Caco-2 (cell line): ENCODE data around the gene OXCT1. TPM values are rescaled to one million over a fixed set of nuclear protein-coding genes. Genes with fewer than 3 reads are reported as not detected.

Experiments
- BruUV-seq: library from RNA; stranded (reverse); fragments of 400-500 nt; replicated peaks from 2 replicates; lab custom pipeline; 2021; lab: Mats Ljungman, UMichigan
- CTCF ChIA-PET: fragments of 300-600 bp; sonication (Branson Sonifier 250); formaldehyde crosslinking; loops from one replicate; lab custom pipeline; 2022; ENCODE audit warnings: antibody characterized with exemption; lab: Charles Lee
- POLR2A ChIA-PET: fragments of 300-600 bp; sonication (Branson Sonifier 250); formaldehyde crosslinking; loops from one replicate; lab custom pipeline; 2022; ENCODE audit warnings: antibody characterized with exemption; lab: Charles Lee
- DNase-seq, 2 experiments: peaks; one replicate each; pipeline versions ENCODE4 v3.0.0 to v3.0.0-alpha.2; 2020 to 2022
- H3K27me3 ChIP-seq: replicated peaks from 2 replicates; pipeline ENCODE4 v1.6.0; 2011; ENCODE audit warnings: low read length; ENCODE audit not compliant: control insufficient read depth, insufficient read depth
- H3K36me3 ChIP-seq: 2 replicates; pipeline ENCODE4 v1.5.1; 2011; ENCODE audit warnings: low read length; ENCODE audit not compliant: control insufficient read depth, insufficient read depth
- H3K4me1 ChIP-seq: fragments of 250-450 bp; sonication (Bioruptor Pico); 2 replicates; pipeline ENCODE4 v1.5.1; 2020; ENCODE audit warnings: mild to moderate bottlenecking
- H3K4me3 ChIP-seq: 2 replicates; pipeline ENCODE4 v1.5.1; 2011; ENCODE audit warnings: low read depth, mild to moderate bottlenecking, control low read depth, low read length
- H3K9me3 ChIP-seq: fragments of 250-450 bp; sonication (Bioruptor Pico); 2 replicates; pipeline ENCODE4 v1.5.1; 2020; ENCODE audit warnings: mild to moderate bottlenecking, moderate library complexity
- H3K27ac Mint-ChIP-seq: one replicate; pipeline ENCODE4 v1.8.0; 2022; ENCODE audit warnings: mixed read lengths; ENCODE audit not compliant: unreplicated experiment
- H3K27me3 Mint-ChIP-seq: one replicate; pipeline ENCODE4 v1.8.0; 2022; ENCODE audit warnings: mixed read lengths; ENCODE audit not compliant: insufficient read depth, unreplicated experiment
- H3K36me3 Mint-ChIP-seq: one replicate; pipeline ENCODE4 v1.8.0; 2022; ENCODE audit warnings: mild to moderate bottlenecking, mixed read lengths; ENCODE audit not compliant: insufficient read depth, unreplicated experiment
- H3K4me1 Mint-ChIP-seq: one replicate; pipeline ENCODE4 v1.8.0; 2022; ENCODE audit warnings: low read depth, mixed read lengths; ENCODE audit not compliant: unreplicated experiment
- H3K4me3 Mint-ChIP-seq: one replicate; pipeline ENCODE4 v1.8.0; 2022; ENCODE audit warnings: mild to moderate bottlenecking, moderate library complexity, mixed read lengths; ENCODE audit not compliant: unreplicated experiment
- H3K9me3 Mint-ChIP-seq: one replicate; pipeline ENCODE4 v1.8.0; 2022; ENCODE audit warnings: mixed read lengths; ENCODE audit not compliant: unreplicated experiment
- intact Hi-C: fragments of 100-400 bp; cut with micrococcal nuclease; formaldehyde crosslinking; loops from one replicate; pipeline ENCODE4 v1.10.0; 2022; ENCODE audit not compliant: unreplicated experiment
- total RNA-seq: library from RNA; stranded (reverse); gene quantifications from 2 replicates; pipeline ENCODE4 v1.2.3, GENCODE V29; 2022
- TF ChIP-seq, protein P1 (sequence below), 2 experiments: fragments of 200-600 bp in 1 of 2; IDR thresholded peaks; 1 replicate in 1 of 2; 2 replicates in 1 of 2; pipeline versions ENCODE4 v1.5.1 to v1.8.0; 2011 to 2022; ENCODE audit warnings: antibody characterized with exemption in 1 of 2, control low read depth in 1 of 2, inconsistent platforms in 1 of 2, low read depth in 1 of 2, low read length in 1 of 2, mild to moderate bottlenecking in 1 of 2, moderate library complexity in 1 of 2; ENCODE audit not compliant: insufficient read depth in 1 of 2, severe bottlenecking in 1 of 2, unreplicated experiment in 1 of 2

Gene OXCT1
- total RNA-seq, 1 experiment from 2014 or later = 22.5 TPM

DNA sequence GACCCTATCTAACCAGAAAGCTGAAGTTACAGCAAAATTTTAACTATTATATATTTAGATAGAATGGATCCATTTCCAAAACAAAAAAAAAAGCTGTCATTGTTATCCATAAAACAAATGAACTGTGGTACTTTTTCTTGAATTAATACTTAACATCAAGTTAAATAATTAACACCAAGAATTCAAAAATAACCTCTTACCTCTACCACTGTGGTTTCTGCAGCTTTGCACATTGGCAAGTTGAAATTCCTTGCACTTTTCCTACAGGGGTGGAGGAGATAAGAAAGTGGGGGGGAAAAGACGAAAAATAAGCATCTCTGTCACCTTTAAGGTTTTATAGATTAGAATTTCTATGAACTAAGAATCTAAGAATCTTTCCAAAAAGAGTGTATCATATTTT, 30.0 kb downstream of the OXCT1 start:
- H3K9me3 Mint-ChIP-seq = no peaks in the 10 kb centered on the region
- CTCF ChIA-PET = no interaction called here
- H3K36me3 Mint-ChIP-seq = no peaks in the 10 kb centered on the region
- no peaks in the 10 kb centered on the region for H3K4me1 ChIP-seq
- intact Hi-C loops = no loop called here
- H3K4me3 ChIP-seq = no peak overlapping the region
- no peaks in the 10 kb centered on the region for H3K9me3 ChIP-seq
- H3K27me3 ChIP-seq = no peaks in the 10 kb centered on the region
- H3K27ac Mint-ChIP-seq = no peak overlapping the region
- H3K36me3 ChIP-seq = no peaks in the 10 kb centered on the region
- no peaks in the 10 kb centered on the region for H3K4me1 Mint-ChIP-seq
- no peak overlapping the region for H3K4me3 Mint-ChIP-seq
- POLR2A ChIA-PET = no interaction called here
- no TSS peak for BruUV-seq
- no peaks in the 10 kb centered on the region for H3K27me3 Mint-ChIP-seq
- TF ChIP-seq, protein P1, sequence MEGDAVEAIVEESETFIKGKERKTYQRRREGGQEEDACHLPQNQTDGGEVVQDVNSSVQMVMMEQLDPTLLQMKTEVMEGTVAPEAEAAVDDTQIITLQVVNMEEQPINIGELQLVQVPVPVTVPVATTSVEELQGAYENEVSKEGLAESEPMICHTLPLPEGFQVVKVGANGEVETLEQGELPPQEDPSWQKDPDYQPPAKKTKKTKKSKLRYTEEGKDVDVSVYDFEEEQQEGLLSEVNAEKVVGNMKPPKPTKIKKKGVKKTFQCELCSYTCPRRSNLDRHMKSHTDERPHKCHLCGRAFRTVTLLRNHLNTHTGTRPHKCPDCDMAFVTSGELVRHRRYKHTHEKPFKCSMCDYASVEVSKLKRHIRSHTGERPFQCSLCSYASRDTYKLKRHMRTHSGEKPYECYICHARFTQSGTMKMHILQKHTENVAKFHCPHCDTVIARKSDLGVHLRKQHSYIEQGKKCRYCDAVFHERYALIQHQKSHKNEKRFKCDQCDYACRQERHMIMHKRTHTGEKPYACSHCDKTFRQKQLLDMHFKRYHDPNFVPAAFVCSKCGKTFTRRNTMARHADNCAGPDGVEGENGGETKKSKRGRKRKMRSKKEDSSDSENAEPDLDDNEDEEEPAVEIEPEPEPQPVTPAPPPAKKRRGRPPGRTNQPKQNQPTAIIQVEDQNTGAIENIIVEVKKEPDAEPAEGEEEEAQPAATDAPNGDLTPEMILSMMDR (IDR thresholded peaks at IDR 0.05; ENCODE audit: insufficient read depth in 1 of 2, low read depth in 1 of 2, low read length in 1 of 2, severe bottlenecking in 1 of 2, unreplicated experiment in 1 of 2) = no peak
- no peak for DNase-seq

- H3K27ac Mint-ChIP-seq = no peak overlapping the region
- H3K27me3 Mint-ChIP-seq = no peaks in the 10 kb centered on the region
- no TSS peak for BruUV-seq
- intact Hi-C loops = no loop called here
- H3K36me3 Mint-ChIP-seq = no peaks in the 10 kb centered on the region
- TF ChIP-seq, protein P1 (IDR thresholded peaks at IDR 0.05; ENCODE audit: insufficient read depth in 1 of 2, low read depth in 1 of 2, low read length in 1 of 2, severe bottlenecking in 1 of 2, unreplicated experiment in 1 of 2) = no peak
- Histone ChIP-seq H3K9me3 (no peaks in the 10 kb centered on the region), H3K36me3 (no peaks in the 10 kb centered on the region), H3K4me3 (no peak overlapping the region), H3K4me1 (no peaks in the 10 kb centered on the region), H3K27me3 (no peaks in the 10 kb centered on the region)
- peaks cover 6% of the 10 kb centered on the region for H3K4me1 Mint-ChIP-seq
- no peak for DNase-seq
- no peak overlapping the region for H3K4me3 Mint-ChIP-seq
- ChIA-PET POLR2A (no interaction called here), CTCF (no interaction called here)
- H3K9me3 Mint-ChIP-seq = no peaks in the 10 kb centered on the region
Observed at GRCh38 chr5:41837793-41838192, 32.4 kb downstream of the OXCT1 start.

DNA sequence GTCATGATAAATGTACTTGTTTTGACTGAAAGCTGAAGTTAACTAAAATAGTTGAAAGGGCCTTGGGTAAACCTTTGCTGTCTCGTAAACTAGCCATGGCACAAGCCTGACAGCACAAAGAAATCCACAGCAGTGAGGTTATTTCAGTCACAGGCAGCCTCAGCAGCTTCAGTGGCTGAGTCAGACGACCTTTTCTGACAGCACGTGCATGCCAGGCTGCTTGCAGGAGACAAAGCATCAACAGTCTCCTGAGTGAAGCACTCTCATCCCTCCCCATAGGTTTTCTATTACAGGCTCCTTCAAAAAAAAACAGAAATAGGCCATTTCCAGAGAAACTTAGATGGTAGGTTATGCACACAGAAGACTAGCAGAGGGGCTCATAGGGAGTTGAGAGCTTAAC, 34.6 kb downstream of the OXCT1 start:
- Histone ChIP-seq H3K9me3 (no peaks in the 10 kb centered on the region), H3K4me1 (no peaks in the 10 kb centered on the region), H3K36me3 (no peaks in the 10 kb centered on the region; the same call in 1 of the 2 replicates), H3K4me3 (no peak overlapping the region), H3K27me3 (no peaks in the 10 kb centered on the region)
- intact Hi-C loops = no loop called here
- CTCF ChIA-PET = no interaction called here
- no peak overlapping the region for H3K4me3 Mint-ChIP-seq
- TF ChIP-seq, protein P1 (IDR thresholded peaks at IDR 0.05; ENCODE audit: insufficient read depth in 1 of 2, low read depth in 1 of 2, low read length in 1 of 2, severe bottlenecking in 1 of 2, unreplicated experiment in 1 of 2) = no peak
- no peaks in the 10 kb centered on the region for H3K9me3 Mint-ChIP-seq
- DNase-seq = no peak
- H3K27ac Mint-ChIP-seq = no peak overlapping the region
- no TSS peak for BruUV-seq
- H3K4me1 Mint-ChIP-seq = peaks cover 6% of the 10 kb centered on the region
- H3K27me3 Mint-ChIP-seq = no peaks in the 10 kb centered on the region
- H3K36me3 Mint-ChIP-seq = no peaks in the 10 kb centered on the region
- POLR2A ChIA-PET = no interaction called here
